HepG2 (cell line): ENCODE measurements around the gene ATP9A. TPM values are rescaled to one million over a fixed set of nuclear protein-coding genes. Genes with fewer than 3 reads are reported as not detected.

Source experiments
- EP300 ChIP-seq, 3 experiments: sonication (generic) in 1 of 3; formaldehyde crosslinking in 1 of 3; IDR thresholded peaks; 2 replicates each; pipeline versions ENCODE4 v1.5.1 to v1.6.1; 2011 to 2020; ENCODE audit warnings: low read depth in 2 of 3, low read length in 2 of 3, borderline replicate concordance in 1 of 3, improper control_type of control experiment in 1 of 3, mild to moderate bottlenecking in 1 of 3, missing genetic modification reagents in 1 of 3, moderate library complexity in 1 of 3
- HNF4G ChIP-seq, 2 experiments: sonication (generic) in 1 of 2; formaldehyde crosslinking in 1 of 2; IDR thresholded peaks; 2 replicates each; pipeline versions ENCODE4 v1.4.0 to v1.6.1; 2011 to 2020; ENCODE audit warnings: borderline replicate concordance in 2 of 2, low read depth in 2 of 2, mild to moderate bottlenecking in 2 of 2, low read length in 1 of 2, missing genetic modification reagents in 1 of 2, moderate library complexity in 1 of 2
- MAFF ChIP-seq: IDR thresholded peaks from 2 replicates; pipeline ENCODE4 v1.6.1; 2011; ENCODE audit warnings: low read depth, low read length, improper control_type of control experiment
- NFE2 ChIP-seq: sonication (generic); formaldehyde crosslinking; IDR thresholded peaks from 2 replicates; pipeline ENCODE4 v1.4.0; 2020; ENCODE audit warnings: missing genetic modification reagents
- NR1H2 ChIP-seq: sonication (generic); formaldehyde crosslinking; IDR thresholded peaks from 2 replicates; pipeline ENCODE4 v1.8.1; 2022; ENCODE audit warnings: low read depth, missing genetic modification reagents, borderline replicate concordance
- RBM39 ChIP-seq: fragments of 200-400 bp; formaldehyde crosslinking; IDR thresholded peaks from one replicate; pipeline ENCODE4 v1.6.1; 2018; ENCODE audit warnings: antibody characterized with exemption, mild to moderate bottlenecking, low read depth, low read length; ENCODE audit not compliant: poor library complexity, severe bottlenecking
- RXRA ChIP-seq: sonication (generic); formaldehyde crosslinking; IDR thresholded peaks from 2 replicates; pipeline ENCODE4 v1.5.1; 2020; ENCODE audit warnings: missing genetic modification reagents
- TCF7 ChIP-seq: sonication (generic); IDR thresholded peaks from 2 replicates; pipeline ENCODE4 v1.6.1; 2016; ENCODE audit warnings: antibody characterized with exemption, low read depth
- ZNF263 ChIP-seq: sonication (generic); formaldehyde crosslinking; IDR thresholded peaks from 2 replicates; pipeline ENCODE4 v1.4.0; 2020; ENCODE audit warnings: missing genetic modification reagents
- ZNF569 ChIP-seq: sonication (generic); formaldehyde crosslinking; IDR thresholded peaks from 2 replicates; pipeline ENCODE4 v1.5.0; 2020; ENCODE audit warnings: mild to moderate bottlenecking, missing genetic modification reagents, moderate library complexity, borderline replicate concordance
- ZNF776 ChIP-seq: sonication (generic); formaldehyde crosslinking; IDR thresholded peaks from 2 replicates; pipeline ENCODE4 v1.4.0; 2020; ENCODE audit warnings: mild to moderate bottlenecking, missing genetic modification reagents
- ZNF816 ChIP-seq: sonication (generic); formaldehyde crosslinking; IDR thresholded peaks from 2 replicates; pipeline ENCODE4 v1.8.0; 2022; ENCODE audit warnings: missing genetic modification reagents, mild to moderate bottlenecking, borderline replicate concordance
- ZNF841 ChIP-seq: sonication (generic); formaldehyde crosslinking; IDR thresholded peaks from 2 replicates; pipeline ENCODE4 v1.8.1; 2023; ENCODE audit warnings: missing genetic modification reagents, borderline replicate concordance
- ZSCAN25 ChIP-seq: sonication (generic); formaldehyde crosslinking; IDR thresholded peaks from 2 replicates; pipeline ENCODE4 v1.8.0; 2022; ENCODE audit warnings: mild to moderate bottlenecking, missing genetic modification reagents
- polyA plus RNA-seq, 8 experiments: library from polyadenylated mRNA; depleted of rRNA in 3 of 8; stranded (reverse) in 7 of 8; unstranded in 1 of 8; fragments of >200 nt; fragmentation: Illumina TruSeq in 4 of 8; extraction: Trizol in 4 of 8; gene quantifications; 2 replicates each; pipeline versions ENCODE4 v1.2.1 to v1.2.3, GENCODE V29; 2011 to 2016; ENCODE audit warnings: low read depth in 4 of 8, missing spikeins in 1 of 8, mixed read lengths in 1 of 8; ENCODE audit not compliant: insufficient read depth in 1 of 8
- total RNA-seq, 5 experiments: library from RNA; depleted of rRNA; stranded (reverse); fragments of >200 nt; fragmentation: Illumina TruSeq; extraction: Trizol; gene quantifications; 2 replicates each; pipeline ENCODE4 v1.2.3, GENCODE V29; 2016; ENCODE audit warnings: low read depth in 1 of 5
- TF ChIP-seq, protein P1 (sequence below): sonication (generic); formaldehyde crosslinking; IDR thresholded peaks from 2 replicates; pipeline ENCODE4 v1.4.0; 2020; ENCODE audit warnings: low read depth, mild to moderate bottlenecking, missing genetic modification reagents
- TF ChIP-seq, protein P2 (sequence below): IDR thresholded peaks from 2 replicates; pipeline ENCODE4 v1.6.1; 2016; ENCODE audit warnings: low read depth
- TF ChIP-seq, protein P3 (sequence below): sonication (generic); formaldehyde crosslinking; IDR thresholded peaks from 2 replicates; pipeline ENCODE4 v1.5.1; 2020; ENCODE audit warnings: mild to moderate bottlenecking, moderate library complexity, missing genetic modification reagents
- TF ChIP-seq, protein P4 (sequence below): sonication (generic); formaldehyde crosslinking; IDR thresholded peaks from 2 replicates; pipeline ENCODE4 v1.5.0; 2020; ENCODE audit warnings: missing genetic modification reagents
- TF ChIP-seq, protein P5 (sequence below): sonication (generic); formaldehyde crosslinking; IDR thresholded peaks from 2 replicates; pipeline ENCODE4 v1.9.0; 2021; ENCODE audit warnings: missing genetic modification reagents, borderline replicate concordance

ATP9A gene
- total and polyA plus RNA-seq, 2 of the 13 experiments (the other 11 are each of a cell fraction or from before 2014, with no cell fraction given), result 11.8 to 18.5 TPM

DNA sequence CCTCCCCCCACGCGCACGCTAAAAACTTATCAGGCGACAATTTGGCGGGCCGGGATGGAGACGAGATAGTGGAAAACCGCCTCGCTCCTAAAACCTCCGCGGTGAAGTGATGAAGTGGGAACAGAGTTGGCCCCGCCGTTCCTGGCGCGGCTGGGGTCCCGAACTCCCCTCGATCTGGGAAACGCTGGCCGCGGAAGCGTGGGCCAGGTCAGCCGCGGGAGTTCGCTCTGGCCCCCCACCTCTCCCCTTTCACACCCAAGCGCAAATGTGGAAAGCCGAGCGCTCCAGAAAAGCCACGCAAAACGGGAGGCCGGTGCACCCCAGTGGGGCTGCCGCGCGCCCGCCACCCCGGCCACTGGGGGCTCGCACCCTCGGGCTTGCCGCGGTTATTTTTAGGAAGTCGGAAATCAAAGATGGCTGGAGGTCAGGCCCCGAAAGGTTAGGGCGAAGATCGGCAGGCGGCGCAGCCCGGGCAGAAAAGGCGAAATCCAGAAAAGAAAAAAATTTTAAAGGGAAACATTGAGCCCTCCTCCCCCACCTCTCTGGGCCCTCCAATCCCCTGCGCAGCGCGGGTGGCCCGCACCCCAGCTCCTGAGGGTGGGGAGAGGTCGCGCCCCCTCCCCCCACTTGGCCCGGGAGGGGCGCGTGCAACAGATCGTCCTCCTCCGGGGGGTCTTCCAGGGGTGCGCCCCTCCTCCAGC lies 33.1 kb upstream of the ATP9A start (continued):
- TF ChIP-seq, protein P1, sequence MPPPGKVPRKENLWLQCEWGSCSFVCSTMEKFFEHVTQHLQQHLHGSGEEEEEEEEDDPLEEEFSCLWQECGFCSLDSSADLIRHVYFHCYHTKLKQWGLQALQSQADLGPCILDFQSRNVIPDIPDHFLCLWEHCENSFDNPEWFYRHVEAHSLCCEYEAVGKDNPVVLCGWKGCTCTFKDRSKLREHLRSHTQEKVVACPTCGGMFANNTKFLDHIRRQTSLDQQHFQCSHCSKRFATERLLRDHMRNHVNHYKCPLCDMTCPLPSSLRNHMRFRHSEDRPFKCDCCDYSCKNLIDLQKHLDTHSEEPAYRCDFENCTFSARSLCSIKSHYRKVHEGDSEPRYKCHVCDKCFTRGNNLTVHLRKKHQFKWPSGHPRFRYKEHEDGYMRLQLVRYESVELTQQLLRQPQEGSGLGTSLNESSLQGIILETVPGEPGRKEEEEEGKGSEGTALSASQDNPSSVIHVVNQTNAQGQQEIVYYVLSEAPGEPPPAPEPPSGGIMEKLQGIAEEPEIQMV (CRISPR knock-in tag), result 0 out of 2 replicates have a peak, but pooled peaks have one; percentile 12
- TF ChIP-seq MAFF (no peak), RXRA (CRISPR knock-in tag) (0 out of 2 replicates have a peak, but pooled peaks have one; percentile 15), TCF7 (no peak), ZNF569 (no peak), ZSCAN25 (CRISPR knock-in tag) (no peak), ZNF776 (CRISPR knock-in tag) (no peak), ZNF841 (CRISPR knock-in tag) (no peak), ZNF816 (CRISPR knock-in tag) (peak; percentile 57; the same call in 1 of the 2 replicates), HNF4G (IDR thresholded peaks at IDR 0.05; ENCODE audit: borderline replicate concordance, low read depth, low read length) (no peak), HNF4G (CRISPR knock-in tag; IDR thresholded peaks at IDR 0.05; ENCODE audit: borderline replicate concordance, low read depth) (no peak), EP300 (IDR thresholded peaks at IDR 0.05; ENCODE audit: low read depth in 2 of 2, low read length in 2 of 2) (no peak), EP300 (CRISPR knock-in tag; IDR thresholded peaks at IDR 0.05; ENCODE audit: borderline replicate concordance) (no peak), NFE2 (CRISPR knock-in tag) (no peak), ZNF263 (CRISPR knock-in tag) (peak; percentile 39), NR1H2 (CRISPR knock-in tag) (no peak), RBM39 (peak; percentile 68)
- TF ChIP-seq, protein P2, sequence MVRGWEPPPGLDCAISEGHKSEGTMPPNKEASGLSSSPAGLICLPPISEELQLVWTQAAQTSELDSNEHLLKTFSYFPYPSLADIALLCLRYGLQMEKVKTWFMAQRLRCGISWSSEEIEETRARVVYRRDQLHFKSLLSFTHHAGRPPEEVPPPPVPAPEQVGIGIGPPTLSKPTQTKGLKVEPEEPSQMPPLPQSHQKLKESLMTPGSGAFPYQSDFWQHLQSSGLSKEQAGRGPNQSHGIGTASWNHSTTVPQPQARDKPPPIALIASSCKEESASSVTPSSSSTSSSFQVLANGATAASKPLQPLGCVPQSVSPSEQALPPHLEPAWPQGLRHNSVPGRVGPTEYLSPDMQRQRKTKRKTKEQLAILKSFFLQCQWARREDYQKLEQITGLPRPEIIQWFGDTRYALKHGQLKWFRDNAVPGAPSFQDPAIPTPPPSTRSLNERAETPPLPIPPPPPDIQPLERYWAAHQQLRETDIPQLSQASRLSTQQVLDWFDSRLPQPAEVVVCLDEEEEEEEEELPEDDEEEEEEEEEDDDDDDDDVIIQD, result no peak
- TF ChIP-seq, protein P3, sequence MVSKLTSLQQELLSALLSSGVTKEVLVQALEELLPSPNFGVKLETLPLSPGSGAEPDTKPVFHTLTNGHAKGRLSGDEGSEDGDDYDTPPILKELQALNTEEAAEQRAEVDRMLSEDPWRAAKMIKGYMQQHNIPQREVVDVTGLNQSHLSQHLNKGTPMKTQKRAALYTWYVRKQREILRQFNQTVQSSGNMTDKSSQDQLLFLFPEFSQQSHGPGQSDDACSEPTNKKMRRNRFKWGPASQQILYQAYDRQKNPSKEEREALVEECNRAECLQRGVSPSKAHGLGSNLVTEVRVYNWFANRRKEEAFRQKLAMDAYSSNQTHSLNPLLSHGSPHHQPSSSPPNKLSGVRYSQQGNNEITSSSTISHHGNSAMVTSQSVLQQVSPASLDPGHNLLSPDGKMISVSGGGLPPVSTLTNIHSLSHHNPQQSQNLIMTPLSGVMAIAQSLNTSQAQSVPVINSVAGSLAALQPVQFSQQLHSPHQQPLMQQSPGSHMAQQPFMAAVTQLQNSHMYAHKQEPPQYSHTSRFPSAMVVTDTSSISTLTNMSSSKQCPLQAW (CRISPR knock-in tag), result peak; percentile 49
- TF ChIP-seq, protein P4, sequence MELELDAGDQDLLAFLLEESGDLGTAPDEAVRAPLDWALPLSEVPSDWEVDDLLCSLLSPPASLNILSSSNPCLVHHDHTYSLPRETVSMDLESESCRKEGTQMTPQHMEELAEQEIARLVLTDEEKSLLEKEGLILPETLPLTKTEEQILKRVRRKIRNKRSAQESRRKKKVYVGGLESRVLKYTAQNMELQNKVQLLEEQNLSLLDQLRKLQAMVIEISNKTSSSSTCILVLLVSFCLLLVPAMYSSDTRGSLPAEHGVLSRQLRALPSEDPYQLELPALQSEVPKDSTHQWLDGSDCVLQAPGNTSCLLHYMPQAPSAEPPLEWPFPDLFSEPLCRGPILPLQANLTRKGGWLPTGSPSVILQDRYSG, result 0 out of 2 replicates have a peak, but pooled peaks have one; percentile 47
- TF ChIP-seq, protein P5, sequence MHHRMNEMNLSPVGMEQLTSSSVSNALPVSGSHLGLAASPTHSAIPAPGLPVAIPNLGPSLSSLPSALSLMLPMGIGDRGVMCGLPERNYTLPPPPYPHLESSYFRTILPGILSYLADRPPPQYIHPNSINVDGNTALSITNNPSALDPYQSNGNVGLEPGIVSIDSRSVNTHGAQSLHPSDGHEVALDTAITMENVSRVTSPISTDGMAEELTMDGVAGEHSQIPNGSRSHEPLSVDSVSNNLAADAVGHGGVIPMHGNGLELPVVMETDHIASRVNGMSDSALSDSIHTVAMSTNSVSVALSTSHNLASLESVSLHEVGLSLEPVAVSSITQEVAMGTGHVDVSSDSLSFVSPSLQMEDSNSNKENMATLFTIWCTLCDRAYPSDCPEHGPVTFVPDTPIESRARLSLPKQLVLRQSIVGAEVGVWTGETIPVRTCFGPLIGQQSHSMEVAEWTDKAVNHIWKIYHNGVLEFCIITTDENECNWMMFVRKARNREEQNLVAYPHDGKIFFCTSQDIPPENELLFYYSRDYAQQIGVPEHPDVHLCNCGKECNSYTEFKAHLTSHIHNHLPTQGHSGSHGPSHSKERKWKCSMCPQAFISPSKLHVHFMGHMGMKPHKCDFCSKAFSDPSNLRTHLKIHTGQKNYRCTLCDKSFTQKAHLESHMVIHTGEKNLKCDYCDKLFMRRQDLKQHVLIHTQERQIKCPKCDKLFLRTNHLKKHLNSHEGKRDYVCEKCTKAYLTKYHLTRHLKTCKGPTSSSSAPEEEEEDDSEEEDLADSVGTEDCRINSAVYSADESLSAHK (CRISPR knock-in tag), result 0 out of 2 replicates have a peak, but pooled peaks have one; percentile 61
